DMS53 (cell line): ENCODE data around the gene RBM17.
A peak's percentile ranks its signal among the peaks of the same experiment; 100 is the strongest.
"Not testable (repeated sequence)": the region's sequence is repeated elsewhere in the genome, so short reads cannot be mapped to it uniquely, and the experiment has no call there.

ENCODE experiments used
- DNase-seq: peaks from one replicate; lab custom pipeline; 2025; lab: John Stamatoyannopoulos, UW

RBM17 gene

GRCh38 chr10:6161921-6162320 lies 73.1 kb downstream of the RBM17 start:
- no peak for DNase-seq

DNA sequence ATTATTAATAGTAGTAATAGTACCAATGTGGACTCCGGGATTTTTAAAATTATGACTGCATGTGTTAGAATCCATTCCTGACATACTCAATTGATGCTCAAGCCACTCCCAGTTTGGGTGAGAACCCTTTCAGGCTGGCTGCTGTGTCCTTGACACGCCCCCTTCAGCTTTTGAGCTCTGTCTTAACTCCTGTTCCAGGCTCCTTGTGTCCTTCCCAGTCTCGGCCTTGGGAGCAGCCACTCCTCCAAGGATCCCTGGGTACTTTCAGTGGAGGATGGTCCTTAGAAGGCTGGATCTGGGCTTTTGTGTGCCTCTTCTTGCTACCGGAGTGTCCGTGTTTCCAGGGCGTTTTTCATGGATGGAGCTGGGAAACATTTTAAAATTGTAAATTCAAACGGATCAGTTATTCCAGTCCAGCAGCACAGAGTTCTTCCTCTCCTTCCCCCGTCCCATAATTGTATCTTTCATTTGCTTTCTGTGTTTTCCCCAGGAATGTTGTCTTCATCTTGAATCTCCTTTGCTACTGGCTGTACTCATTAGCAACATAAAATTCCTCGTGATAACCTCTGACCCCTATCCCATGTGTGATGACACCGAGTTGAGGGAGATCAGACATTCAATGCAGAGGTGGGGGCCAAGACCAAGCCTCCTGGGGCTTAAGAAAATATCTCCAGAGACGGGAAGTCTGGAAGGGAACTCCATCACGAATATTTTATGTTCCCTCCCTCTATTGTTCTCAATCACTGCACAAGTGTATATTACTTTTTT lies 73.9 kb downstream of the RBM17 start:
- DNase-seq, result peak; percentile 35

DNA sequence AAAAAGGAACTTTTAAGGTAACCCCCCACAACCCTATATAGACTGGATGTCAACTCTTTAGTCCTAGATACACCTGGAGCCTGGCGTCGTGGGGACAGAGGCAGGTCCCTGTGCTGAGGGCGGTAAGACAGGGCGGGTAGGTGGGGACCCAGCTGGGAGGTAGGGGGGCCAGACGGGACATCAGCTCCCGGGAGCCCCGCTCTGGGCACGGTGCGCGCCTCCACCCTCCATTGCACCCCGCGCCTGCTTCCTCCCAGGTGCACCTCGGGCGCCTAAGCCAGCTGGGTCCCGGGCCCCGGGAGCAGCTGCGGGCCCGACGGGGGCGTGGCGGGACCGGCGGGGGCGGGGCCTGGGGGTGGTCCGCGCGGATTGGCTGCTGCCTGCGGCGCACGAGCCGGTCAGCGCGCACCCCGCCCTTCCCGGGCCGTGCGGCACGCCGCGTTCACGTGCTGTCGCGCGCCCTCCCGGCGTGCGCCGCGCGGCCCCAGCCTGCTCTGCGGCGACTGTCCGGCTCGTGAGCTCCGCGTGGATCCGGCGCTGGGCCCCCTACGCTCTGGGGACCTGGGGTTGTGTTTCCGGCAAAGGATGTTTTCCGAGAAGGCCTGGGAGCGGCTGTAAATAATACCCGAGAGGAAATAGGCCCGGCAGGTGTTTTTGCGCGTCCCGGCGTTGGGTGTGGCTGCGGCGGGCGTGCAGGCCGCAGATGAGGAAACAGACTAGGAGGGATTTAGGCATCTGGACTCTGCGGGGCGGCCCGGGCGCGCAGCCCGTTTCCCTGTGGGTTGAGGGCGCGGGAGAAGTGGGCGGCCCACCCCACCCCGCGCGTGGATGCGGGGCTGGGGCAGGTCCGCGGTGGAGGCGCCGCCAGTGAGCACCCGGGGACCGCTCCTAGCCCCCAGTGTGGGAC lies 74.8 kb downstream of the RBM17 start:
- DNase-seq, result peak; percentile 98

- peak; percentile 21 for DNase-seq
Measured at GRCh38 chr10:6164271-6165095, 75.6 kb downstream of the RBM17 start.

- no peak for DNase-seq
Measured at GRCh38 chr10:6165221-6165725, 76.4 kb downstream of the RBM17 start.

- not testable (repeated sequence) for DNase-seq
Measured at GRCh38 chr10:6165933-6166332, 77.1 kb downstream of the RBM17 start.
